Adipocyte (in vitro differentiated cells): ENCODE results near the gene GPR137.

Experiments
- DNase-seq: peaks from one replicate; pipeline ENCODE4 v3.0.0-alpha.2; 2015; ENCODE audit warnings: low read depth
- H3K27me3 ChIP-seq: replicated peaks from 2 replicates; pipeline ENCODE4 v1.7.0; 2013; ENCODE audit warnings: mild to moderate bottlenecking, low read length, moderate library complexity; ENCODE audit not compliant: control insufficient read depth, insufficient read depth
- H3K36me3 ChIP-seq: 2 replicates; pipeline ENCODE4 v1.7.0; 2013; ENCODE audit warnings: low read length, mild to moderate bottlenecking, moderate library complexity; ENCODE audit not compliant: control insufficient read depth, insufficient read depth, severe bottlenecking
- H3K4me1 ChIP-seq: 2 replicates; pipeline ENCODE4 v1.7.0; 2013; ENCODE audit warnings: mild to moderate bottlenecking, low read length, moderate library complexity; ENCODE audit not compliant: control insufficient read depth, insufficient read depth
- H3K4me3 ChIP-seq: 2 replicates; pipeline ENCODE4 v1.7.0; 2013; ENCODE audit warnings: mild to moderate bottlenecking, low read length, moderate library complexity
- H3K9ac ChIP-seq: 2 replicates; pipeline ENCODE4 v1.7.0; 2013; ENCODE audit warnings: mild to moderate bottlenecking, low read length, moderate library complexity
- H3K9me3 ChIP-seq: 2 replicates; pipeline ENCODE4 v1.7.0; 2013; ENCODE audit warnings: mild to moderate bottlenecking, low read length, moderate library complexity; ENCODE audit not compliant: control insufficient read depth

The GPR137 gene

DNA sequence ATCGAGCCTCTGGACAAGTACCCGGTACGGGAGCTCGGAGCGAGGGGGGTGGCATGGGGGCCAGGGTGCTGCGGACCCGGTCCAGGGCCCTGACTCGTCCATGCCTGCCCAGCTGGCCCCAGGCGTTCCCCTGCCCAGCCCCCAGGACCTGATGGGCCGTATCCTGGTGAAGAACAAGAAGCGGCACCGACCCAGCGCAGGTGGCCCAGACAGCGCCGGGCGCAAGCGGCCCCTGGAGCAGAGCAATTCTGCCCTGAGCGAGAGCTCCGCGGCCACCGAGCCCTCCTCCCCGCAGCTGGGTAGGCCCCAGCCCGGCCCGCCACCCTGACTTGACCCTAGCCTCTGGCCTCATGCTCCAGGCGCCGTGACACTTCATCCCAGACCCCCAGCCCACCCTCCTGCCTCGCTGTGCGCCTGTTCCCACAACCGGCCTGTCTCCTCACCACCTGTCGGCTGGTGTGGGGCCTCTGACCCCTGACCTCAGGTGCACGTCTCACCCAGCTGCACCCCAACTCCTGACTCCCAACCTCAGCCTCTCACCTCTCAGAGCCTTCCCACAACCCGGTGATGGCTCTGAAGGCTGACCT is 26.6 kb upstream of the GPR137 start:
- peaks cover 73% of the 10 kb centered on the region for H3K36me3 ChIP-seq
- no peaks in the 10 kb centered on the region for H3K4me1 ChIP-seq
- H3K9me3 ChIP-seq, result no peaks in the 10 kb centered on the region
- no peak overlapping the region for H3K4me3 ChIP-seq
- H3K9ac ChIP-seq, result no peak overlapping the region
- no peaks in the 10 kb centered on the region for H3K27me3 ChIP-seq
- no peak for DNase-seq

DNA sequence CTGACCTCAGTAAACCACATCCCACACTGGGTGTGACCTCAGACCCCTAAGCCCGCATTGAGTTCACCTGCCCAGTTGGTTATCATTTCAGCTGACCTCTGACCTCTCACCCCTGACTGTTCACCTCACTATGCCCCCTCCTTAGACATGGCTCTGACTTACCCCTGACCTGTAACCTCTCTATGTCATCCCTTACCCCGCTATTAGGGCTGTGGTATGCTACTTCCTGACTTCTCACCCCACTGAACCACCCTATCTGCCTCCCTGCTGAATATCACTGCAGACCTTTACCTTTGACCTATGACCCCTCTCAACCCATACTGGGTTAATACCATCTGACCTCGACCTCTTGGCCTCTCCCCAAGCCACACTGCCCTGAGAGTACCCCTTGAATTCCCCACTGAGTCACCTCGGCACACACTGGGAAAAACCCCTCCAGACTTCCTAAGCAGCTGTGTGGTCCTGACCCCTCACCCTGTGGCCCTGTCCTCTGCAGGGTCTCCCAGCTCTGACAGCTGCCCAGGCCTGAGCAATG is 26.0 kb upstream of the GPR137 start:
- Histone ChIP-seq H3K9me3 (no peaks in the 10 kb centered on the region), H3K4me3 (no peak overlapping the region), H3K27me3 (no peaks in the 10 kb centered on the region), H3K36me3 (peaks cover 73% of the 10 kb centered on the region), H3K4me1 (no peaks in the 10 kb centered on the region), H3K9ac (no peak overlapping the region)
- DNase-seq, result no peak

DNA sequence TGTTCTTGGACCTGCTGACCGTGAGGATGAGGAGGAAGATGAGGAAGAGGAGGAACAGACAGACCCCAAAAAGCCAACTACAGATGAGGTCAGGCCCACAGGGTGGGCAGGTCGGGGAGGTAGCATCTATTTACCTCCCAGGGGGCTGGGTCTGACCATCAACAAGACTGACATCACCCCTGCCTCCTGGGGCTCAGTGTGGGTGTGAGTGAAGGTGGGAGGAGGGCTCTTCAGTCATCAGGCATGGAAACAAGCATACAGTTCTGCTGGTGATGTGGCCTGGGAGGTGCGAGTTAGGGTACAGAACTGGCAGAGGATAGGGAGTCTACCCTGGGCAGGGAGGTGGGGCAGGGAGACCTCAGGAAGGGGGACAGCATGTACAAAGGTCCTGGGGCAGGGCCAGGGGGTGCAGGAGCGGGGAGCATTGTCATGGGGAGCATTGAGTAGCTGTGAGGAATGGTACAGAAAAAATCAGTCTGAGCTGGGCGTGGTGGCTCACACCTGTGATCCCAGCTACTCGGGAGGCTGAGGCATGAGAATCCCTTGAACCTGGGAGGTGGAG is 25.4 kb upstream of the GPR137 start:
- no peak for DNase-seq
- Histone ChIP-seq H3K4me1 (no peaks in the 10 kb centered on the region), H3K9me3 (no peaks in the 10 kb centered on the region), H3K9ac (no peak overlapping the region), H3K4me3 (no peak overlapping the region), H3K27me3 (no peaks in the 10 kb centered on the region), H3K36me3 (peaks cover 72% of the 10 kb centered on the region)

DNA sequence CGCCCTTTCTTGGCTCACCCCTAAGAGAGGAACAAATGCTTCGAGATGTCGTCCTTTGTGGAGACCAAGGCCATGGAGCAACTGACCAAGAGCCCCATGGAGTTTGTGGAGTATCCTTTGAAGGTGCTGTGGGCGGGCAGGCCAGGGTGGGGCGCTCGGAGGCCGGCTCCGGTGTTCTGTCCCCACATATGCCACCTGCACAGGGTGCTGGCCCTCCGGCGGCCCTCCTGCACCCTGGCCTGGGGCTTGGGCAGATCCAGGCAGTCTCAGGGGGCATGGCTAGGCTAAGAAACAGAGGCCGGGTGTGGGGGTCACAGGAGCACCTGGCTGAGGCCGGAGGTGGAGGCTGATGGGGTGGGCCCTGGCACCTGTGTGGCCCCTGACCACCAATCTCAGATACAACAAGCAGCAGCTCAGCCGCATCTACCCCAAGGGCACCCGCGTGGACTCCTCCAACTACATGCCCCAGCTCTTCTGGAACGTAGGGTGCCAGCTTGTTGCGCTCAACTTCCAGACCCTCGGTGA is 24.0 kb upstream of the GPR137 start:
- DNase-seq, result no peak
- no peaks in the 10 kb centered on the region for H3K4me1 ChIP-seq
- no peaks in the 10 kb centered on the region for H3K27me3 ChIP-seq
- H3K9ac ChIP-seq, result no peak overlapping the region
- no peak overlapping the region for H3K4me3 ChIP-seq
- H3K36me3 ChIP-seq, result peaks cover 72% of the 10 kb centered on the region
- H3K9me3 ChIP-seq, result no peaks in the 10 kb centered on the region

DNA sequence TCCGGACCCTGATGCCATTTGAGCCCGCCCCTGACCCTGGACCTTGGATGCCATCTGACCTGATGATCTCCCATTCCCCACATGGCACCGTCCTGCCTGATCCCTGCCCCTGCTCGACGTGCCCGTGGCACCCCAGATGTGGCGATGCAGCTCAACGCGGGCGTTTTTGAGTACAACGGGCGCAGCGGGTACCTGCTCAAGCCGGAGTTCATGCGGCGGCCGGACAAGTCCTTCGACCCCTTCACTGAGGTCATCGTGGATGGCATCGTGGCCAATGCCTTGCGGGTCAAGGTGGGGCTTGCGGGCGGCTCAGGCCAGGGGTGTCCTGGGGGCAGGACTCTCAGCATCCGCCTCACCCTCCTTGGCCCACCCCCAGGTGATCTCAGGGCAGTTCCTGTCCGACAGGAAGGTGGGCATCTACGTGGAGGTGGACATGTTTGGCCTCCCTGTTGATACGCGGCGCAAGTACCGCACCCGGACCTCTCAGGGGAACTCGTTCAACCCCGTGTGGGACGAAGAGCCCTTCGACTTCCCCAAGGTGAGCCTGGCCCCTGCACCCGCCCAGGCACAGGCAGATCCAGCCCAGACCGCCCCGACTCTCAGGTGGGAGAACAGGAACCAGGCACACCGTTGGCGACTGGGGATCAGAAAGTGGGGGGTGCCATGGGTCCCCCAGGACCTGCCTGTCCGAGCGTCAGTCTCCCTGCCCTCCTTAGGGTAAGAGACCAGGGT is 23.2 kb upstream of the GPR137 start:
- Histone ChIP-seq H3K4me1 (peaks cover 4% of the 10 kb centered on the region), H3K36me3 (peaks cover 70% of the 10 kb centered on the region), H3K9ac (peak overlapping the region; percentile 46), H3K27me3 (no peaks in the 10 kb centered on the region), H3K9me3 (no peaks in the 10 kb centered on the region), H3K4me3 (no peak overlapping the region)
- no peak for DNase-seq

DNA sequence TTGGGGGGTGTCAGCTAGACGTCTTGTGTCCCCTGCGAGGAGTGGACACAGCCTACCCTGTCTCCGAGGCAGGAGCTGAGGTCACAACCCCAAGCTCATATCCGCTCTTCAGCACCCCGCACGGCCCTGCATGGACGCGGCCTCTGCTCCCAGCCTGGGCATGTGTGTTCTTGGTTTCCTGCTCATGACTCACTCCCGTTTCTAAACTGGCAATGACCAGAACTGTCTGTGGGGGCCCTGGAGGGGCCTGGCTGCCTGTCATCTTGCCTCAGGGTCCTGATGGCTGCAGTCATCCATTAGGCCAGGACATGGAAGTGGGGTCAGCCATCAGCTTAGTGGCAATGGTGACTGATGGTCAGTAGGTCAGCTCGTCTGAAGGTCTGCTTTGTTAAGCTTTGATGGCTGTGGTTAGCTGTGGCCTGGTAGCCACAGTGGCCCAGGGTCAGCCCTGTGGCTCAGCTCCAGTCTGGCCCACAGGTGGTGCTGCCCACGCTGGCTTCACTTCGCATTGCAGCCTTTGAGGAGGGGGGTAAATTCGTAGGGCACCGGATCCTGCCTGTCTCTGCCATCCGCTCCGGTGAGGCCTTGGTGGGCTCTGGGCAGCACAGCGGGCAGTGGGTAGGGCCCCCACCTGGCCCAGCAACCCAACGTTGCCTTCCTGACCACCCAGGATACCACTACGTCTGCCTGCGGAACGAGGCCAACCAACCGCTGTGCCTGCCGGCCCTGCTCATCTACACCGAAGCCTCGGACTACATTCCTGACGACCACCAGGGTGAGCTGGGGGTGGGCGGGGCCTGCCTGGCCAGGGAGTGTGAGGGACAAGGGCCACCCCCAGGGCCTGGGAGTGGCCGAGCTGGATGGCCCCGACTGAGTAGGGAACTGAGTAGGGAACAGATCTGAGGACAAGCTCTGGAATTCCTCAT is 22.4 kb upstream of the GPR137 start:
- peaks cover 63% of the 10 kb centered on the region for H3K36me3 ChIP-seq
- H3K9ac ChIP-seq, result peak overlapping the region; percentile 46
- H3K9me3 ChIP-seq, result no peaks in the 10 kb centered on the region
- no peak for DNase-seq
- H3K27me3 ChIP-seq, result no peaks in the 10 kb centered on the region
- H3K4me1 ChIP-seq, result peaks cover 12% of the 10 kb centered on the region
- no peak overlapping the region for H3K4me3 ChIP-seq

DNA sequence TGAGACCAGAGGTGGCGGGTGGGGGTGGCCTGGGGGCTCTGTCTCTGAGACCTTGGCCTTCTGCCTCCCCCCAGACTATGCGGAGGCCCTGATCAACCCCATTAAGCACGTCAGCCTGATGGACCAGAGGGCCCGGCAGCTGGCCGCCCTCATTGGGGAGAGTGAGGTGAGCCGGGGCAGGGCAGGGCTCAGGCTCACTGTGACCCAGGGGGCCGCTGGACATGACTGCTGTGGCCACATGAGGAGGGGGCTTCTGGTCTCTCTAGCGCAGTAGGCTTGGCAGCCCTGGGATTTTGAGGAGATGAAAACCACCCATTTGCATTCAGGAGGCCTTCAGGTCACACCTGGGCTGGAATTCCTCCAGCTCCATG is 21.7 kb upstream of the GPR137 start:
- peaks cover 57% of the 10 kb centered on the region for H3K36me3 ChIP-seq
- no peak overlapping the region for H3K9ac ChIP-seq
- peaks cover 19% of the 10 kb centered on the region for H3K4me1 ChIP-seq
- H3K9me3 ChIP-seq, result no peaks in the 10 kb centered on the region
- DNase-seq, result no peak
- H3K4me3 ChIP-seq, result no peak overlapping the region
- no peaks in the 10 kb centered on the region for H3K27me3 ChIP-seq

DNA sequence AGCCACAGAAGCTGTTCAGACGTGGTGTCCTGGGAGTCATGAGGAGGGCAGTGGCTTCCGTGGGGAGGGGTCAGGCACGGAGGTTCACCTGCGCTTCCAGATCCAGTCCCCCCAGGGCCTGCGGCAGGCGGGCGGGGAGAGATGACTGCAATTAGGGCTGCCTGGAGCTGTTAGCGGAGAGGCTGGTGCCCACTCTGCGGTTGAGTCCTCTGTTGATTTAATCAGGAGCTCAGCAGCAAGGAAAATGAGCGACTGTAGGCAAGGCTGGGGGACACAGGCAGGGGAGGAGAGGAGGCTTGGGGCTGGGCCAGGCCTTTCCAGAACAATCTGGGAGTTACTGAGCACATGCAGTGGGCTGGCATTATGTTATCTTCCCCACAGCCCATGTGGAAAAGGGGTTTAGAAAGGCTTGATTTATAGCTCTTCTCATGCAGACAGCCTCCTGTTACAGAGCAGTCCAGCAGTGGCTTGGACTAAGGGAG is 21.2 kb upstream of the GPR137 start:
- Histone ChIP-seq H3K4me3 (no peak overlapping the region), H3K9ac (no peak overlapping the region), H3K4me1 (peaks cover 21% of the 10 kb centered on the region), H3K36me3 (peaks cover 52% of the 10 kb centered on the region), H3K27me3 (no peaks in the 10 kb centered on the region), H3K9me3 (no peaks in the 10 kb centered on the region)
- DNase-seq, result no peak

DNA sequence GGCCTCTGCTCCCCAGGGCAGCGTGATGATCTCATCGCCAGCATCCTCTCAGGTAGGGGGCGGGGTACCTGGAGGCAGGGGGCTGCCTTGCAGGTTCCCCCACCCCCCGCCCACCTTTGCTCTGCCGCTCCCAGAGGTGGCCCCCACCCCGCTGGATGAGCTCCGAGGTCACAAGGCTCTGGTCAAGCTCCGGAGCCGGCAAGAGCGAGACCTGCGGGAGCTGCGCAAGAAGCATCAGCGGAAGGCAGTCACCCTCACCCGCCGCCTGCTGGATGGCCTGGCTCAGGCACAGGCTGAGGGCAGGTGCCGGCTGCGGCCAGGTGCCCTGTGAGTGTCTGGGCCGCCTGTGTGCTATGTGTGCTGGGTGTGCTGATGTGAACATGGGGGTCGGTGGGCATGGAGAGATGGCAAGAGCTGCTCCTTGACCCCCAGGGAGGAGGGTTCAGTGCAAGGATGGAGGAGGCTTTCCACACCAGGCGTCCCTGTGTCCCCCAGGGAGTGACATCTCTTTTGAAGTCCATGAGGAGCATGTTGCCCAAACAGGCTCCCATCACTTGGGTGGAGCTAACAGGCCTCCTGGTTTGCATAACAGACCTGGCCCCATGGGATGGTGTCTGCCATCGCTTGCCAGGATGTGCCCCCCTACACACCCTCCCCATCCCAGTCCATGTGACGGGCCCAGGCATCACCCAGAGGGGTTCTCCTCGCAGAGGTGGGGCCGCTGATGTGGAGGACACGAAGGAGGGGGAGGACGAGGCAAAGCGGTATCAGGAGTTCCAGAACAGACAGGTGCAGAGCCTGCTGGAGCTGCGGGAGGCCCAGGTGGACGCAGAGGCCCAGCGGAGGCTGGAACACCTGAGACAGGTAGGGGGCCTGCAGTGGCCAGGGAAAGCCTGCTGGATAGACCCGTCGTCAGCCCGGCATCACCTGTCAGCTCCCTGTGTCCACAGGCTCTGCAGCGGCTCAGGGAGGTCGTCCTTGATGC is 20.2 kb upstream of the GPR137 start:
- no peaks in the 10 kb centered on the region for H3K9me3 ChIP-seq
- no peaks in the 10 kb centered on the region for H3K27me3 ChIP-seq
- no peak for DNase-seq
- no peak overlapping the region for H3K4me3 ChIP-seq
- peaks cover 21% of the 10 kb centered on the region for H3K4me1 ChIP-seq
- H3K36me3 ChIP-seq, result peaks cover 44% of the 10 kb centered on the region
- H3K9ac ChIP-seq, result no peak overlapping the region

DNA sequence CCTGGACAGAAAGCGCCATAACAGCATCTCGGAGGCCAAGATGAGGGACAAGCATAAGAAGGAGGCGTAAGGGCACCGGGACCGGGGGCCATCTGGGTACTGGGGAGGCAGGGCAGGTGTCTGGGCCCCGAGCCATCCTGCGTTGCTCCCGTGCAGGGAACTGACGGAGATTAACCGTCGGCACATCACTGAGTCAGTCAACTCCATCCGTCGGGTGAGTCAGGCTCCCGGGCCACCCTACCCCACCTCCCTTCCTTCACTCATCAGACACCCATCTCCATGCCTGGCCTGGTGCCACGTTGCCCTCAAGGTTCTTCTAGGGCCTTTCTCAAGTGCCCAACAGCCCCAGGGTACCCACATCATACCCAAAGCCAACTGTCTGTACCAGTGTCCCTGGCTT is 19.3 kb upstream of the GPR137 start:
- Histone ChIP-seq H3K4me1 (peaks cover 21% of the 10 kb centered on the region), H3K4me3 (no peak overlapping the region), H3K9me3 (no peaks in the 10 kb centered on the region), H3K27me3 (no peaks in the 10 kb centered on the region), H3K36me3 (peaks cover 42% of the 10 kb centered on the region), H3K9ac (no peak overlapping the region)
- no peak for DNase-seq
